Raji (cell line): ENCODE results near the gene VNN1.

Experiments used
- POLR2A ChIP-seq: IDR thresholded peaks from 2 replicates; pipeline ENCODE4 v1.6.1; 2011; ENCODE audit warnings: low read depth, low read length, control low read depth; ENCODE audit not compliant: insufficient read depth

Gene VNN1

GRCh38 chr6:132698608-132699007 is 15.2 kb downstream of the VNN1 start:
- no peak for TF ChIP-seq POLR2A

DNA sequence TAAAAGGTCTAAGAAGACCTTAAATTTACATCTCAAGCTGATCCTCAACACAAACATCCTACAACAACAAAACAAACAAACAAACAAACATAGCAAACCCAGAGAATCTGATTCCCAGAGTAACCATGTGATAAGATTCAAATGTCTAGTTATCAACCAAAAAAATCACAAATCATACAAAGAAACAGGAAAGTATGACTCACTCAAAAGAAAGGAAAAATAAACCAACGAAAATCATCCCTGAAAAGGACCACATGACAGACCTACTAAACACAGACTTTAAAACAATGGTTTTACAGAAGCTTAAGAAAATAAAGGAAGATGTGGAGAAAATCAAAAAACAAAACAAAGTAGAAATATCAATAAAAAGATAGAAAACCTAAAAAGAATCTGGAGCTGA is 18.1 kb downstream of the VNN1 start:
- no peak for TF ChIP-seq POLR2A

GRCh38 chr6:132693478-132693877 is 20.4 kb downstream of the VNN1 start:
- no peak for TF ChIP-seq POLR2A

DNA sequence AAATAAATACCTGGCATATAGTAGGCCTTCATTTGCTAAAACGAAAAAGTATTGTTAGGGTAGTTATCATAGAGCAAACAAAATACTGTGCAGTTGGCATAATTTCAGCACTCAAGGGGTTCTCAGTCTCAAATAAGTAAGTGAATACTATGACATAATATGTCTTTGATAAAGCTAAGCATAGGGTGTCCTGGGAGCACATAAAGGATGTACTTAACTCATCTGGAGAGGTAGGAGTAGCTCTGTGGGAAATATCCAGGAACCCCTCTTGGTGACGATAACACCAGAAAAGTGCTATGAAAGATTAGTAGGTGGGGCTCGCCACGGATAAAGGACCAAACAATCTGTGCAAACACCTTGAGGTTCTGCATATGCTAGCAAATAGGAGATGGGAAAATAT is 23.2 kb downstream of the VNN1 start:
- no peak for TF ChIP-seq POLR2A

DNA sequence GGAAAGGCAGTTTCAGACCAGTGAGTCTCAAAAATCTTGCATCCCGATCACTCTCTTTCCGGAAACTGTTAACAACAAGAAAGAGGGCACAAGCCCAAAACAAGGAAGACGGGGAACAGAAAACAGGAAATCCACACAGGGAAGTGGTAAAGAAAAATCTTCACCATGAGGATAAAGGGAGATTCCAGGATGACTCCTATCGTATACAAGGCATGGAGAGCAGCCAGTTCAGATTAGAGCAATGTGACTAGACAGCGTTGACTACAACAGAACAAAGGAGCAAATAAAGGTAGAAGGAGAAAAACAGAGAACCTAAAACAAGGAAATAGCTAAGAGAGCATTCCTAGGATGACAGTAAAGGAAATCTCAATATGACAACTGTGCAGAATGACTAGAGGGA is 26.5 kb downstream of the VNN1 start:
- TF ChIP-seq POLR2A: no peak

DNA sequence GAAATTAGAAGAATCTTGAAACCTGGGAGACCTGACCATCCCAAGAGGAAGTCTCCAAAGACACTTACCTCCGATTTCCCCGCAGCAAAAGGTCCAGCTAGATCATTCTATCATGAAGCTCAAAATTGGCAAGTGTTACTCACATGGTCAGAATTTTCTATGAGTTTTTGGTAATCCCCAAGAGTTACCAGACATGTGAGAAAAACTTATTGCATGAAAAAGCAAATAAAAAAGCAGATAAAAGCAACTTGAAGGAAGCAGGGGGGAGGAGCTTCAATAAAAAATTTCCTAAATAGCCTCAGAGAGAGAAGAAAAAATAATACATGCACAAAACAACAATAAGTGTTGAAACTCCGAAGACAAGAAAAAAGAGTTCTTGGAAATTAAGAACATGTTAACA is 27.3 kb downstream of the VNN1 start:
- no peak for TF ChIP-seq POLR2A

DNA sequence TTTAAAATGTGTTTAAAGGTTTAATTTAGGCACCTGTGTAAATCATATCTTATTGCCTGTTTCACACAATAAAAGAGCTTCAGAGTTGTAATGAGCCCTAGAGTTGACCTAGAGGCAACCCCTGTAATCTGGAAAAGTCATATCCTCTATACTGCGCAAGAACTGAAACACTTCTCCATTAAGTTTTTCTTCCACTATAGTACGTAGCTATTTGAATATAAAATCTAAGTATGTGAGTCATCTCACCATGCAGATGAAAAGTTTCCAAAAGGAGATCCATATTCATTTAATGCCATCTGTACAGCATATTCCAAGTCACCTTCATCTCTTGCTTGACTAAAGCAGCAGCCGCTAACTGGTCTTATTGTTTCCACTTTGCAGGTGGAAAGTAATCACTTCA is 28.8 kb downstream of the VNN1 start:
- TF ChIP-seq POLR2A: no peak

DNA sequence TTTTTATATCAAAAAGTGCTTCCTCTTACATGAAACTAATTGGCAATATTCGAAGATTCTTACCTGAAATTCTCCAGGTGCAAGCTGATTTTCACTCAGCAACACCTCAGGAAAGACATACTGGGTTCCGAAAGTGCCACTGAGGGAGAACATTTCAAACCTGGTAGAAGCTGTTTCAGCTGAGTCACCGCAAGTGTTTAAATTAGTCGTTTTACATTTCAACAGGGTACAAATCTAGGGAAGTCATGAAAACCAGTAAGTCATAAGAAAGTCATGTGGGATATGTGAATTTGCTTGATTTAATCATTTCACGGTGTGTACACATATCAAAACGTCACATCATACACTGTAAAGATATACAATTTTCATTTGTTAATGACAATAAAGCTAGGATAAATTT is 29.6 kb downstream of the VNN1 start:
- TF ChIP-seq POLR2A: no peak

GRCh38 chr6:132683543-132683942 is 30.3 kb downstream of the VNN1 start:
- no peak for TF ChIP-seq POLR2A

DNA sequence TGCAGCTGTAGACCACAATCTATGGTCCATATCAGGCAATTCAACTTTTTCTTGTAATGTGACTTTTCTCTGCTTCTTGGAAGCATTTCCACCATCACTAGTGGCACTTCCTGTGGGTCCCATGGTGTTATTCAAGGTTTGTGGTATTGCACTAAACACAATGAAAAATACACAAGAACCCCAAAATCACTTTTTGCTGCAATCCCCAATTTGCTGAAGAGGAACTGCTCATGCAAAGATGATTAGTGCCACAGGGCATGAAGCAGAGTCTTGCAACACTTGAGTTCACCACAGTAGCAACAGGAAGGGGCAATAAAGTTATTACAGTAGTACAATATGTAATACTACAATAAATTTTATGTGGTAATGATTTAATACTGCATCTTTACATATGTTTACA is 38.1 kb downstream of the VNN1 start:
- TF ChIP-seq POLR2A: no peak

DNA sequence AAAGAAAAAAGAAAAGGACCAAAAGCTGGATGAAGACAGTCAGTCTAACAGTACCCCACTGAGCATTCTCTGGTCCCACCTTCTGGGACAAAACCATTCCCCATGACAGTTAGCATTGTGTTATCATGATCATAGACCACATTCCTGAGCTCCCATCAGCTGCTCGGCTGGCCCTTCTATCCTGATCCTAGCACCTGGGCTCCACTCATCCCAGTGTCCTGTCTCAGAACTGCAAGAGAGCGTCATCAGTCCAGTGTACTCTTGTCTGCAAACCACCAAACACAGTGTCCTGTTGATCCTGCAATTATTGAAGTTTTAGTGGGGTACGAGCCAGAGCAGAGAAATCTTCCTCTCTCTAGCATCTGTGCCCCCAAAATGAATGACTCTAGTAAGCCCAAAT is 38.9 kb downstream of the VNN1 start:
- no peak for TF ChIP-seq POLR2A

- TF ChIP-seq POLR2A: no peak
These were observed 40.3 kb downstream of the VNN1 start for GRCh38 chr6:132673376-132674094.

- no peak for TF ChIP-seq POLR2A
These were observed 42.6 kb downstream of the VNN1 start for GRCh38 chr6:132671295-132671694.

- no peak for TF ChIP-seq POLR2A
These were observed 44.1 kb downstream of the VNN1 start for GRCh38 chr6:132669690-132670291.

DNA sequence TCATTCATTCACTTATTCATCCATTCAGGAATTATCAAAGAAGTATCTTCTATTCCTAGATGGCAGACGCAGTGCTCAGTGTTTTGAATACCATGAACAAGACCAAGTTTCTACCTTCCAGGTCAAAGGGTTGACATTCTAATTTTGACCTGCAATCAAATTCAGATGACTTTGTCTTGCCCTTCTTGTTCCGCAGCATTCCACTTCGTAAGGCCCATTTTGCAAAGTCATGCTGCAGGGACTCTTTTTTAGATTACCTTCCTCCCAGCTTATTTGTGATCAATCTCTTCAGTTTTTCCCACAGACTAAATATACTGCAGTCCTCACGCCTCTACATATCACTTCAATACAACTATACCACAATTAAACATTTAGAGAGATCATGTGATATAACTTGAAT is 47.7 kb downstream of the VNN1 start:
- no peak for TF ChIP-seq POLR2A

- no peak for TF ChIP-seq POLR2A
These were observed 49.4 kb downstream of the VNN1 start for GRCh38 chr6:132664309-132665034.
